ENCODE measurements around the gene NRN1L. TPM values are rescaled to one million over a fixed set of nuclear protein-coding genes. Genes with fewer than 3 reads are reported as not detected.

Gene NRN1L
- total RNA-seq, 1 experiment from 2014 or later = 0.58 TPM

GRCh38 chr16:67919622-67920221 lies 35.0 kb downstream of the NRN1L start:
- no peak overlapping the region for H3K4me3 ChIP-seq (ENCODE audit: low read depth, low read length, poor library complexity, severe bottlenecking)
- H3K27me3 ChIP-seq (replicated peaks; ENCODE audit: insufficient read depth, low read depth, low read length, poor library complexity) = no peaks in the 10 kb centered on the region
- POLR2A ChIA-PET (ENCODE audit: low non-redundant PET) = no interaction called here
- H3K4me1 ChIP-seq (ENCODE audit: insufficient read depth, low read length, poor library complexity, severe bottlenecking) = no peaks in the 10 kb centered on the region
- no peak for DNase-seq (ENCODE audit: low spot score)
- TF ChIP-seq EZH2 (IDR thresholded peaks at IDR 0.05; ENCODE audit: borderline replicate concordance, low read depth, low read length, poor library complexity, severe bottlenecking) (no peak), CTCF (conservative IDR thresholded peaks at IDR 0.05; ENCODE audit: low read depth, low read length) (no peak)
- no peaks in the 10 kb centered on the region for H3K36me3 ChIP-seq (ENCODE audit: insufficient read depth, low read length, poor library complexity, severe bottlenecking)
- CTCF ChIA-PET = interaction anchor here (0.6 to 0.7 kb wide), 2 partner anchors 9 to 79 kb away, joined by 3 to 4 read pairs; no protein-coding TSS in a partner anchor
- intact Hi-C loops (cut with micrococcal nuclease; ENCODE audit: unreplicated experiment) = no loop called here
- no peaks in the 10 kb centered on the region for H3K9me3 ChIP-seq (ENCODE audit: low read depth, low read length, poor library complexity, severe bottlenecking)
- no TSS peak for BruUV-seq (replicated peaks)
- H3K27ac ChIP-seq (ENCODE audit: low read depth, low read length, poor library complexity, severe bottlenecking) = no peak overlapping the region

- CTCF ChIA-PET = interaction anchor here (1.0 kb wide), 1 partner anchor 401 kb away, joined by 3 read pairs; no protein-coding TSS in a partner anchor
Observed at GRCh38 chr16:67922221-67922620, 37.5 kb downstream of the NRN1L start.

GRCh38 chr16:67922740-67923139 lies 38.1 kb downstream of the NRN1L start:
- Histone ChIP-seq H3K9me3 (ENCODE audit: low read depth, low read length, poor library complexity, severe bottlenecking) (no peaks in the 10 kb centered on the region), H3K4me1 (ENCODE audit: insufficient read depth, low read length, poor library complexity, severe bottlenecking) (peaks cover 22% of the 10 kb centered on the region), H3K27ac (ENCODE audit: low read depth, low read length, poor library complexity, severe bottlenecking) (peak overlapping the region; percentile 2), H3K4me3 (ENCODE audit: low read depth, low read length, poor library complexity, severe bottlenecking) (no peak overlapping the region), H3K27me3 (replicated peaks; ENCODE audit: insufficient read depth, low read depth, low read length, poor library complexity) (no peaks in the 10 kb centered on the region), H3K36me3 (ENCODE audit: insufficient read depth, low read length, poor library complexity, severe bottlenecking) (peaks cover 1% of the 10 kb centered on the region)
- POLR2A ChIA-PET (ENCODE audit: low non-redundant PET) = no interaction called here
- BruUV-seq (replicated peaks) = no TSS peak
- TF ChIP-seq EZH2 (IDR thresholded peaks at IDR 0.05; ENCODE audit: borderline replicate concordance, low read depth, low read length, poor library complexity, severe bottlenecking) (no peak), CTCF (conservative IDR thresholded peaks at IDR 0.05; ENCODE audit: low read depth, low read length) (no peak)
- intact Hi-C loops (cut with micrococcal nuclease; ENCODE audit: unreplicated experiment) = no loop called here
- CTCF ChIA-PET = interaction anchor here (1.0 kb wide), 1 partner anchor 402 kb away, joined by 3 read pairs; no protein-coding TSS in a partner anchor
- DNase-seq (ENCODE audit: low spot score) = no peak

More at GRCh38 chr16:67922221-67922620, 37.5 kb downstream of the NRN1L start:
- Histone ChIP-seq H3K27me3 (replicated peaks; ENCODE audit: insufficient read depth, low read depth, low read length, poor library complexity) (no peaks in the 10 kb centered on the region), H3K36me3 (ENCODE audit: insufficient read depth, low read length, poor library complexity, severe bottlenecking) (no peaks in the 10 kb centered on the region), H3K4me3 (ENCODE audit: low read depth, low read length, poor library complexity, severe bottlenecking) (no peak overlapping the region), H3K27ac (ENCODE audit: low read depth, low read length, poor library complexity, severe bottlenecking) (peak overlapping the region; percentile 2), H3K9me3 (ENCODE audit: low read depth, low read length, poor library complexity, severe bottlenecking) (no peaks in the 10 kb centered on the region), H3K4me1 (ENCODE audit: insufficient read depth, low read length, poor library complexity, severe bottlenecking) (peaks cover 21% of the 10 kb centered on the region)
- POLR2A ChIA-PET (ENCODE audit: low non-redundant PET) = no interaction called here
- DNase-seq (ENCODE audit: low spot score) = no peak
- TF ChIP-seq EZH2 (IDR thresholded peaks at IDR 0.05; ENCODE audit: borderline replicate concordance, low read depth, low read length, poor library complexity, severe bottlenecking) (no peak), CTCF (conservative IDR thresholded peaks at IDR 0.05; ENCODE audit: low read depth, low read length) (no peak)
- intact Hi-C loops (cut with micrococcal nuclease; ENCODE audit: unreplicated experiment) = no loop called here
- BruUV-seq (replicated peaks) = no TSS peak
